A549 (cell line): Measurements from ENCODE around the gene FUT8. TPM values are rescaled to one million over a fixed set of nuclear protein-coding genes. Genes with fewer than 3 reads are reported as not detected.

Experiments used
- ATAC-seq, 2 experiments: fragments of 200-7000 bp in 1 of 2; fragments of >200 bp in 1 of 2; cut with Nextera tagmentation in 1 of 2; cut with Tn5 transposase in 1 of 2; 3 replicates each; pipeline versions ENCODE4 v1.8.0 to v1.9.1; 2018 to 2020; ENCODE audit warnings: mild to moderate bottlenecking in 1 of 2, moderate library complexity in 1 of 2
- CTCF ChIA-PET: fragments of 300-600 bp; sonication (Branson Sonifier 250); formaldehyde crosslinking; extraction: SDS; loops from one replicate; lab custom pipeline; 2021; ENCODE audit warnings: antibody characterized with exemption, inconsistent platforms; lab: Yijun Ruan, JAX
- POLR2A ChIA-PET: fragments of 350-600 bp; formaldehyde crosslinking; extraction: SDS; loops from one replicate; lab custom pipeline; 2021; ENCODE audit warnings: antibody characterized with exemption, inconsistent platforms; lab: Yijun Ruan, JAX
- DNase-seq, 2 experiments: peaks; one replicate each; pipeline versions ENCODE4 v3.0.0 to v3.0.0-alpha.2; 2011 to 2016; ENCODE audit warnings: low read depth in 1 of 2, low spot score in 1 of 2
- FAIRE-seq: peaks from 2 replicates; lab custom pipeline; 2011; peaks lifted over from hg19 to GRCh38; lab: Jason Lieb, UNC
- H3K27ac ChIP-seq, 2 experiments: fragments of >200 bp; sonication (Bioruptor Twin); formaldehyde crosslinking; 3 replicates each; pipeline ENCODE4 v1.5.1; 2016 to 2017
- H3K4me1 ChIP-seq: fragments of >200 bp; sonication (Bioruptor Twin); formaldehyde crosslinking; 3 replicates; pipeline ENCODE4 v1.6.1; 2016
- H3K4me2 ChIP-seq: fragments of >200 bp; sonication (Bioruptor Twin); formaldehyde crosslinking; 3 replicates; pipeline ENCODE4 v1.6.1; 2016
- H3K4me3 ChIP-seq: fragments of >200 bp; sonication (Bioruptor Twin); formaldehyde crosslinking; 3 replicates; pipeline ENCODE4 v1.5.1; 2016
- H3K9me3 ChIP-seq: fragments of >200 bp; sonication (Bioruptor Twin); formaldehyde crosslinking; 3 replicates; pipeline ENCODE4 v1.6.1; 2016
- BCL3 ChIP-seq: fragments of >200 bp; sonication (Bioruptor Twin); formaldehyde crosslinking; IDR thresholded peaks from 3 replicates; pipeline ENCODE4 v1.6.1; 2016
- CBX2 ChIP-seq: fragments of 200-600 bp; sonication (generic); IDR thresholded peaks from 2 replicates; pipeline ENCODE4 v1.6.1; 2016; ENCODE audit warnings: low read depth, mild to moderate bottlenecking, borderline replicate concordance
- CBX8 ChIP-seq: fragments of 200-600 bp; sonication (generic); IDR thresholded peaks from 2 replicates; pipeline ENCODE4 v1.6.1; 2016
- CEBPB ChIP-seq, 2 experiments: fragments of >200 bp in 1 of 2; sonication (Bioruptor Twin) in 1 of 2; formaldehyde crosslinking in 1 of 2; IDR thresholded peaks; 2 replicates each; pipeline ENCODE4 v1.6.1; 2012 to 2016
- CHD2 ChIP-seq: fragments of 150-350 bp; IDR thresholded peaks from 2 replicates; pipeline ENCODE4 v1.6.1; 2014; ENCODE audit warnings: low read length; ENCODE audit not compliant: partially characterized antibody
- EHF ChIP-seq: fragments of 250-450 bp; sonication (Bioruptor Pico); IDR thresholded peaks from 2 replicates; pipeline ENCODE4 v1.5.0; 2020; ENCODE audit warnings: mild to moderate bottlenecking
- EHMT2 ChIP-seq: fragments of 200-600 bp; sonication (generic); IDR thresholded peaks from 2 replicates; pipeline ENCODE4 v1.6.1; 2016; ENCODE audit warnings: antibody characterized with exemption, low read depth, mild to moderate bottlenecking, moderate library complexity
- ELK1 ChIP-seq: fragments of 150-350 bp; IDR thresholded peaks from 2 replicates; pipeline ENCODE4 v1.6.1; 2014; ENCODE audit warnings: low read depth, mild to moderate bottlenecking, low read length
- EP300 ChIP-seq, 2 experiments: fragments of >200 bp; sonication (Bioruptor Twin); formaldehyde crosslinking; IDR thresholded peaks; 2 replicates in 1 of 2; 3 replicates in 1 of 2; pipeline ENCODE4 v1.6.1; 2016 to 2017
- ESRRA ChIP-seq: fragments of 150-350 bp; IDR thresholded peaks from 2 replicates; pipeline ENCODE4 v1.6.1; 2014; ENCODE audit warnings: mild to moderate bottlenecking, low read length, borderline replicate concordance
- FOSB ChIP-seq: fragments of 250-450 bp; sonication (Bioruptor Pico); IDR thresholded peaks from 2 replicates; pipeline ENCODE4 v1.5.0; 2020; ENCODE audit warnings: mild to moderate bottlenecking, moderate library complexity
- FOXS1 ChIP-seq: fragments of 250-450 bp; sonication (Bioruptor Pico); IDR thresholded peaks from 2 replicates; pipeline ENCODE4 v1.5.0; 2020; ENCODE audit warnings: mild to moderate bottlenecking, moderate library complexity
- HOXA7 ChIP-seq: fragments of 250-450 bp; sonication (Bioruptor Pico); IDR thresholded peaks from 2 replicates; pipeline ENCODE4 v1.5.0; 2020; ENCODE audit warnings: mild to moderate bottlenecking, moderate library complexity
- HOXB5 ChIP-seq: fragments of 250-450 bp; sonication (Bioruptor Pico); IDR thresholded peaks from 2 replicates; pipeline ENCODE4 v1.5.0; 2020; ENCODE audit warnings: mild to moderate bottlenecking, moderate library complexity
- JUN ChIP-seq, 2 experiments: fragments of >200 bp; sonication (Bioruptor Twin); formaldehyde crosslinking; IDR thresholded peaks; 2 replicates in 1 of 2; 3 replicates in 1 of 2; pipeline ENCODE4 v1.6.1; 2016 to 2017
- KDM5A ChIP-seq: fragments of 200-600 bp; sonication (generic); IDR thresholded peaks from 2 replicates; pipeline ENCODE4 v1.6.1; 2016; ENCODE audit warnings: antibody characterized with exemption, mild to moderate bottlenecking
- MAFK ChIP-seq: fragments of 450-650 bp; IDR thresholded peaks from 2 replicates; pipeline ENCODE4 v1.6.1; 2014; ENCODE audit not compliant: partially characterized antibody
- NFE2L2 ChIP-seq: fragments of 150-350 bp; conservative IDR thresholded peaks from 2 replicates; pipeline ENCODE4 v1.6.1; 2014; ENCODE audit warnings: low read length
- NPAS2 ChIP-seq: fragments of 250-450 bp; sonication (Bioruptor Pico); IDR thresholded peaks from 2 replicates; pipeline ENCODE4 v1.8.0; 2022; ENCODE audit warnings: mild to moderate bottlenecking, moderate library complexity, borderline replicate concordance
- PHF8 ChIP-seq: fragments of 200-600 bp; sonication (generic); IDR thresholded peaks from 2 replicates; pipeline ENCODE4 v1.6.1; 2016; ENCODE audit warnings: low read depth, mild to moderate bottlenecking, antibody characterized with exemption, moderate library complexity, borderline replicate concordance
- RARB ChIP-seq: fragments of 250-450 bp; sonication (Bioruptor Pico); IDR thresholded peaks from 2 replicates; pipeline ENCODE4 v1.8.0; 2021; ENCODE audit warnings: mild to moderate bottlenecking, moderate library complexity
- RCOR1 ChIP-seq: fragments of 150-350 bp; IDR thresholded peaks from 2 replicates; pipeline ENCODE4 v1.6.1; 2014; ENCODE audit warnings: antibody characterized with exemption, low read length, low read depth
- REST ChIP-seq: fragments of 200-600 bp; sonication (generic); IDR thresholded peaks from 2 replicates; pipeline ENCODE4 v1.6.1; 2016; ENCODE audit warnings: antibody characterized with exemption, mild to moderate bottlenecking, moderate library complexity
- RFX5 ChIP-seq: fragments of 450-650 bp; IDR thresholded peaks from 2 replicates; pipeline ENCODE4 v1.7.1; 2014; ENCODE audit warnings: antibody characterized with exemption, mild to moderate bottlenecking, moderate library complexity
- SMC3 ChIP-seq: fragments of >200 bp; sonication (Bioruptor Twin); formaldehyde crosslinking; IDR thresholded peaks from 3 replicates; pipeline ENCODE4 v1.6.1; 2018; ENCODE audit warnings: inconsistent platforms
- SREBF2 ChIP-seq: fragments of 450-650 bp; IDR thresholded peaks from 2 replicates; pipeline ENCODE4 v1.6.1; 2014; ENCODE audit warnings: mild to moderate bottlenecking, moderate library complexity
- TP53 ChIP-seq: fragments of 250-450 bp; sonication (Bioruptor Pico); IDR thresholded peaks from 2 replicates; pipeline ENCODE4 v1.5.0; 2021; ENCODE audit warnings: mild to moderate bottlenecking, moderate library complexity
- ZC3H11A ChIP-seq: fragments of 450-650 bp; IDR thresholded peaks from 2 replicates; pipeline ENCODE4 v1.6.1; 2014; ENCODE audit warnings: antibody characterized with exemption, mild to moderate bottlenecking
- ZFP36 ChIP-seq: fragments of 450-650 bp; IDR thresholded peaks from 2 replicates; pipeline ENCODE4 v1.6.1; 2014; ENCODE audit warnings: borderline replicate concordance; ENCODE audit not compliant: partially characterized antibody
- WGBS: methylation state at CpG from one replicate; pipeline ENCODE4 v1.1.6; 2017; ENCODE audit errors: missing lambda C conversion rate; 5-methylcytosine and 5-hydroxymethylcytosine counted together
- polyA plus RNA-seq, 4 experiments: library from polyadenylated mRNA; depleted of rRNA in 3 of 4; stranded (reverse); fragments of >200 nt; fragmentation: RNase III in 1 of 4; extraction: RNeasy Plus Mini Kit Qiagen cat#74134 plus additional on column Dnase treatment in 1 of 4; gene quantifications; 2 replicates in 3 of 4; 3 replicates in 1 of 4; pipeline ENCODE4 v1.2.3, GENCODE V29; 2011 to 2017
- TF ChIP-seq, protein P1 (sequence below): IDR thresholded peaks from 2 replicates; pipeline ENCODE4 v1.6.1; 2012; ENCODE audit warnings: low read depth, borderline replicate concordance
- TF ChIP-seq, protein P2 (sequence below): fragments of >200 bp; sonication (Bioruptor Twin); formaldehyde crosslinking; IDR thresholded peaks from 2 replicates; pipeline ENCODE4 v1.6.1; 2016

Gene FUT8
- polyA plus RNA-seq, 2 of the 4 experiments (the other 2 are of a cell fraction), result 20.3 to 22.9 TPM

DNA sequence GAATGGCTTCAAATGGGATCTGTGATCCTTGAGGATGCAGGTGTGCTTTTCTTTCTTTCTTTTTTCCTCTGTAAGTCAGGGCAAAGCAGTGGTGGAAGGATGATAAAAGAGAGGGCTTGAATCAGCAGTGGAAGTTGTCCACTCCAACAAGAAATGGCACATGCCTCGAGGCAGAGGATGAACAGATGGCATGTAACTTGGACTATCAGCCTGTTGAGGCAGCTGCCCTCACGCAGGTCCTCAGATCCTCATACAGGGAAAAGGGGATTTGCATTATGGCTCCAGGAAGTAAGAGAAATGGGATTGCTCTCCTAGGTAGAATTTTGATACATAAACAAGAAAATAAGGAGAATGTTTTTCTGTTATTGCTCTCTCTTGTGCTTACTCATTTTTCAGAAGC is 368.0 kb downstream of the FUT8 start:
- no peak for ATAC-seq
- Histone ChIP-seq H3K4me3 (no peak overlapping the region), H3K9me3 (no peaks in the 10 kb centered on the region), H3K27ac (no peak overlapping the region), H3K4me2 (no peak overlapping the region), H3K4me1 (no peaks in the 10 kb centered on the region)
- no peak for FAIRE-seq
- DNase-seq, result no peak
- CTCF ChIA-PET, result no interaction called here
- 38% methylated on average over 2 of the region's 2 CpGs for WGBS
- TF ChIP-seq, protein P1, sequence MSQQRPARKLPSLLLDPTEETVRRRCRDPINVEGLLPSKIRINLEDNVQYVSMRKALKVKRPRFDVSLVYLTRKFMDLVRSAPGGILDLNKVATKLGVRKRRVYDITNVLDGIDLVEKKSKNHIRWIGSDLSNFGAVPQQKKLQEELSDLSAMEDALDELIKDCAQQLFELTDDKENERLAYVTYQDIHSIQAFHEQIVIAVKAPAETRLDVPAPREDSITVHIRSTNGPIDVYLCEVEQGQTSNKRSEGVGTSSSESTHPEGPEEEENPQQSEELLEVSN, result no peak
- TF ChIP-seq REST (no peak), JUN (IDR thresholded peaks at IDR 0.05) (no peak), KDM5A (no peak), BCL3 (no peak), MAFK (no peak), NFE2L2 (no peak), ZFP36 (no peak), PHF8 (no peak), SREBF2 (no peak), SMC3 (no peak), RCOR1 (no peak), HOXA7 (CRISPR knock-in tag) (no peak), CHD2 (no peak), TP53 (CRISPR knock-in tag) (no peak), CEBPB (IDR thresholded peaks at IDR 0.05) (no peak), HOXB5 (CRISPR knock-in tag) (no peak), EHMT2 (no peak), ZC3H11A (no peak)
- TF ChIP-seq, protein P2, sequence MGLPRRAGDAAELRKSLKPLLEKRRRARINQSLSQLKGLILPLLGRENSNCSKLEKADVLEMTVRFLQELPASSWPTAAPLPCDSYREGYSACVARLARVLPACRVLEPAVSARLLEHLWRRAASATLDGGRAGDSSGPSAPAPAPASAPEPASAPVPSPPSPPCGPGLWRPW, result no peak
- POLR2A ChIA-PET, result no interaction called here

- ChIA-PET CTCF (interaction anchor here (1.1 kb wide), 1 partner anchor 38 kb away, joined by 3 read pairs; no protein-coding TSS in a partner anchor), POLR2A (no interaction called here)
- Histone ChIP-seq H3K4me2 (no peak overlapping the region), H3K4me1 (no peaks in the 10 kb centered on the region), H3K9me3 (no peaks in the 10 kb centered on the region), H3K4me3 (no peak overlapping the region), H3K27ac (no peak overlapping the region)
- TF ChIP-seq RFX5, result no peak
- no peak for TF ChIP-seq ESRRA
- no peak for TF ChIP-seq FOSB (CRISPR knock-in tag)
- TF ChIP-seq CBX2, result no peak
- no peak for TF ChIP-seq SMC3
- no peak for TF ChIP-seq ELK1
- TF ChIP-seq FOXS1 (CRISPR knock-in tag), result no peak
- TF ChIP-seq EP300 (IDR thresholded peaks at IDR 0.05), result no peak
- no peak for TF ChIP-seq PHF8
- no peak for TF ChIP-seq CBX8
- no peak for TF ChIP-seq RARB
- TF ChIP-seq SREBF2, result no peak
- no peak for TF ChIP-seq BCL3
- TF ChIP-seq EHF, result no peak
- no peak for TF ChIP-seq NPAS2
- no peak for TF ChIP-seq CHD2
- no peak for TF ChIP-seq TP53 (CRISPR knock-in tag)
- no peak for FAIRE-seq
- WGBS, result 44% methylated on average over 3 of the region's 3 CpGs
- no peak for DNase-seq
- no peak for ATAC-seq
Observed at GRCh38 chr14:65783101-65783500, 370.6 kb downstream of the FUT8 start.
